RWPE2 (cell line): ENCODE results near the gene TRIP13.

Source experiments
- ATAC-seq: fragments of 200-7000 bp; cut with Tn5 transposase; 3 replicates; pipeline ENCODE4 v1.9.1; 2021; ENCODE audit warnings: low read depth
- DNase-seq: peaks from one replicate; pipeline ENCODE4 v3.0.0-alpha.2; 2020; ENCODE audit warnings: low spot score
- H3K27ac ChIP-seq: fragments of 450-650 bp; 2 replicates; pipeline ENCODE4 v1.5.1; 2017; ENCODE audit warnings: mild to moderate bottlenecking; ENCODE audit not compliant: poor library complexity, severe bottlenecking
- H3K27me3 ChIP-seq: fragments of 250-450 bp; sonication (Bioruptor Pico); 2 replicates; pipeline ENCODE4 v1.5.1; 2021; ENCODE audit warnings: mild to moderate bottlenecking, moderate library complexity; ENCODE audit not compliant: insufficient read depth, poor library complexity, severe bottlenecking
- H3K36me3 ChIP-seq: fragments of 250-450 bp; sonication (Bioruptor Pico); 2 replicates; pipeline ENCODE4 v1.5.1; 2020; ENCODE audit warnings: low read depth, mild to moderate bottlenecking, moderate library complexity
- H3K4me1 ChIP-seq: fragments of 250-450 bp; sonication (Bioruptor Pico); 2 replicates; pipeline ENCODE4 v1.5.1; 2021; ENCODE audit warnings: mild to moderate bottlenecking, moderate library complexity; ENCODE audit not compliant: insufficient read depth, poor library complexity, severe bottlenecking
- H3K4me3 ChIP-seq: fragments of 250-450 bp; sonication (Bioruptor Pico); 2 replicates; pipeline ENCODE4 v1.5.1; 2021; ENCODE audit warnings: mild to moderate bottlenecking, moderate library complexity; ENCODE audit not compliant: severe bottlenecking
- H3K9me3 ChIP-seq: fragments of 250-450 bp; sonication (Bioruptor Pico); 2 replicates; pipeline ENCODE4 v1.5.1; 2021; ENCODE audit warnings: mild to moderate bottlenecking, moderate library complexity; ENCODE audit not compliant: severe bottlenecking
- TF ChIP-seq, protein P1 (sequence below): fragments of 450-650 bp; IDR thresholded peaks from one replicate; pipeline ENCODE4 v1.5.1; 2017; ENCODE audit warnings: mild to moderate bottlenecking, moderate library complexity; ENCODE audit not compliant: poor library complexity, severe bottlenecking

TRIP13 gene

DNA sequence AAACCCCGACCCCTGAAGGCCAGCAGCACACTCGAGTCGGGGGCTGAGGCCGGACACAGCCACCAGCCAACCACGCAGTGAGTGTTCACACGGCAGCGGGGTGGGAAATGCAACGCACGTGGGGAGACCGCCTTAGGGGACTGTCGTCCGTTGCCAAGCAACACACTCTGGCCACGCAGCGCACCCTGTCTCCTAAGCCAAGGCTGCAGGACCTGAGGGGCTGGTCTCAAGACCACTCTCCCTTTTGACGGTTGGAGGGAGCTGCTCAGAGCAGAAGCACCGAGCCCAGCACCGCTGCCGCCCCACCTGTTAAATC is 7.6 kb upstream of the TRIP13 start:
- Histone ChIP-seq H3K4me1 (no peaks in the 10 kb centered on the region), H3K27me3 (no peaks in the 10 kb centered on the region), H3K9me3 (no peaks in the 10 kb centered on the region), H3K27ac (no peak overlapping the region), H3K4me3 (no peak overlapping the region), H3K36me3 (peaks cover 97% of the 10 kb centered on the region)
- ATAC-seq (no peak), DNase-seq (peak; percentile 69)
- TF ChIP-seq, protein P1, sequence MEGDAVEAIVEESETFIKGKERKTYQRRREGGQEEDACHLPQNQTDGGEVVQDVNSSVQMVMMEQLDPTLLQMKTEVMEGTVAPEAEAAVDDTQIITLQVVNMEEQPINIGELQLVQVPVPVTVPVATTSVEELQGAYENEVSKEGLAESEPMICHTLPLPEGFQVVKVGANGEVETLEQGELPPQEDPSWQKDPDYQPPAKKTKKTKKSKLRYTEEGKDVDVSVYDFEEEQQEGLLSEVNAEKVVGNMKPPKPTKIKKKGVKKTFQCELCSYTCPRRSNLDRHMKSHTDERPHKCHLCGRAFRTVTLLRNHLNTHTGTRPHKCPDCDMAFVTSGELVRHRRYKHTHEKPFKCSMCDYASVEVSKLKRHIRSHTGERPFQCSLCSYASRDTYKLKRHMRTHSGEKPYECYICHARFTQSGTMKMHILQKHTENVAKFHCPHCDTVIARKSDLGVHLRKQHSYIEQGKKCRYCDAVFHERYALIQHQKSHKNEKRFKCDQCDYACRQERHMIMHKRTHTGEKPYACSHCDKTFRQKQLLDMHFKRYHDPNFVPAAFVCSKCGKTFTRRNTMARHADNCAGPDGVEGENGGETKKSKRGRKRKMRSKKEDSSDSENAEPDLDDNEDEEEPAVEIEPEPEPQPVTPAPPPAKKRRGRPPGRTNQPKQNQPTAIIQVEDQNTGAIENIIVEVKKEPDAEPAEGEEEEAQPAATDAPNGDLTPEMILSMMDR: no peak

DNA sequence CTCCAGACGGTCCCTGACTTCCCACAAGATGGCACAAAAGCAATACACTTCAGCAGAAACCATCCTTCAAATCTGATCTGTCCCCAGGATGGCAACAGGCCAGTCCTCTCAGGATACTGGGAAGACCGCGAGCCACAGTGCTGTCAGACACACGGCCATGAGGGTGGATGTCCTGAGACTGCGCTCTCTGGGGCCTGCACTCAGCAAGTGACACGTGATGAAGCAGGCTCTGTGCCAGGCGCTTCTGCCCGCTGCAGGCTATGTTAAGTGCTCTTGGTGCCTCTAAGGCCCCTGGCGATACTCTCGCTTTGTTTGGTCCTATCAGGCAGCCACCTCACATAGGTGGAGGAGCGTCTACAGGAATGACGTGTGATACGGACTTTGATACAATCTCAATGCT is 7.2 kb upstream of the TRIP13 start:
- no peak for ATAC-seq
- peaks cover 99% of the 10 kb centered on the region for H3K36me3 ChIP-seq
- no peak for DNase-seq
- TF ChIP-seq, protein P1: no peak
- H3K4me3 ChIP-seq: no peak overlapping the region
- H3K4me1 ChIP-seq: no peaks in the 10 kb centered on the region
- H3K27me3 ChIP-seq: no peaks in the 10 kb centered on the region
- H3K9me3 ChIP-seq: no peaks in the 10 kb centered on the region
- no peak overlapping the region for H3K27ac ChIP-seq

DNA sequence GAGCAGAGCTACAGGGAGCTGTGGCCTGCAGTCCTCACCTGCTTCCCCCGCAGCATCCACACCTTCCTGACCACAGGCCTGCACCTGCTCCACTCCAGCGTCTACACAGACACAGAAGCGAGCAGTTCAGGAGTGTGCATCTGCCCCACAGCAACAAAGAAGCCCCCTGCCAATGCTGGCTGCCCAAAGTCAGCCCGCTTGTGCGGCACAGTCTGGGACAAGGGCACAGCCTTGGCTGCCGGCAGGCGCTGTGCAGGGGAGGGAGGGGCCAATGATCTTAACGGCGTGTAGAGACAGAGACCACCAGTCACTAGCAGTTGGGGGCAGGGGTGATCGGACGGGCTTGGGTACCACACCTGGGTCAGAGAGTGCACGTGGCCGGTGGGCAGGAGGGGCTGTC is 6.6 kb upstream of the TRIP13 start:
- no peak for DNase-seq
- Histone ChIP-seq H3K36me3 (peaks cover 99% of the 10 kb centered on the region), H3K4me3 (no peak overlapping the region)

DNA sequence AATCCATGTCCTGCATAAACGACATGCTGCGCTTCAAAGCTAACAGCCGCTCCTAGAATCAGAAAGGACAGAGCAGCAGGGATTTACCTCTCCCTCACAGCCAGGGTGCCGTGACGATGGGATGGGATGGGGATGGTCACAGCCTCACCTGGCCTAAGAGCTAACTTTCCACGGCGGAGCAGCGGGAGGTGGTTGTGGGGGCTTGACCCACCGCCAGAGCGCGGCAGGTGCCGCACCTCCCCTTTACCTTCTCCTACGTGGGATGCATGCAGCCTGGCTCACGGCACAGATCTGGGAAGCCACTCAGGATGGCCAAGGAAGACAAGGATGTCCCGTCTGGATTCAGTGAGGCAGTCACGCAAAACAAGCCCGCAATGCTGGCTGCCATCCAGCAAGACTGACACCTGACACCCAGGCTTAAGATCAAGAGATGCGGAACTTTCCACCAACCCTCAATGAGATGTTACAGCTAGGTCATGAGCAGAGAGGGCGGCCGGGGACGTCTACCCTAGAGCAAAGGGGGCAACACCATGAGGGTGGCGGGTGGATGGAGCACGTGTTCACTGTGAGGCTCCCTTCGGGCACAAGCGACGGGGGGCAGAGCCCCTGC is 5.9 kb upstream of the TRIP13 start:
- Histone ChIP-seq H3K36me3 (peaks cover 99% of the 10 kb centered on the region), H3K4me3 (no peak overlapping the region), H3K27me3 (no peaks in the 10 kb centered on the region), H3K9me3 (no peaks in the 10 kb centered on the region), H3K27ac (no peak overlapping the region), H3K4me1 (peaks cover 5% of the 10 kb centered on the region)
- TF ChIP-seq, protein P1: no peak
- DNase-seq: no peak
- ATAC-seq: no peak

More for the DNA sequence above, 6.6 kb upstream of the TRIP13 start:
- Histone ChIP-seq H3K4me1 (peaks cover 5% of the 10 kb centered on the region), H3K27me3 (no peaks in the 10 kb centered on the region), H3K9me3 (no peaks in the 10 kb centered on the region), H3K27ac (no peak overlapping the region)
- no peak for ATAC-seq
- TF ChIP-seq, protein P1: no peak

DNA sequence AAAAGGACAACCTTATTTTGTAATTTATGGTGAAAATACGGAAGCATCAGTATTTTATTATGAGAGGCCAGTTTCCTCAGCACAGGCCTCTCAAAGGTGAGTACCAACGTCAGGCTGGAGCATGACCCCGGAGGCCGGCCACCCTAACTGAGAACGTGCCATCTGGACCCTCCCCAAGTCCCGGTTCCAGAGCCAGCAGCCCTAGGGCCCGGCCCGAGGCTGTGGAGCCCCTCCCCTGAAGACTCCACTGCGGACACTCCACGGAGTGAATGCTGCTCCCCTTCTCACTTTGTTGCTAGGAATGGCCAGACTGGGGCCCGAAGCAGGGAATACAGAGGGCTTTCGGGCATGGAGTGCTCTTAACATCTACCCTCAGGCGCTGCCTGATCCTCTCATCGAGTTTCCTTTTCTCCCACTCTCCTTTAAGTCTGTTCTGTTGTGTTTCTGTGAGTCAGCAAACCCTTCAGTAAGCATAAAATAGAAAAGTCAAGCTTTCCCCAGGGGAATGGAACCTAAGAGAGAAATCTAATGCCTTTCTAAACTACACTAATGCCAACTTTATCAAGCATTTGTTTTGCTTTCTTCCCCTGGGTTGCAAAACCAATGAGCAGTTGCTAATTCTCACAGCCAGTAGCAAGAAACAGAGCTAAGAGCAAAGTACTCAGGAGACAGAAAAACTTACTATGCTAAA is 4.6 kb upstream of the TRIP13 start:
- H3K4me1 ChIP-seq: peaks cover 5% of the 10 kb centered on the region
- H3K4me3 ChIP-seq: no peak overlapping the region
- H3K27ac ChIP-seq: no peak overlapping the region
- ATAC-seq: no peak
- peaks cover 88% of the 10 kb centered on the region for H3K36me3 ChIP-seq
- TF ChIP-seq, protein P1: no peak
- no peaks in the 10 kb centered on the region for H3K27me3 ChIP-seq
- H3K9me3 ChIP-seq: no peaks in the 10 kb centered on the region
- no peak for DNase-seq
